ENCODE results near the gene ERC2. TPM values are rescaled to one million over a fixed set of nuclear protein-coding genes. Genes with fewer than 3 reads are reported as not detected.

The ERC2 gene
- total and polyA plus RNA-seq, 12 donors = 0.22 to 4.2 (median 1.7) TPM

DNA sequence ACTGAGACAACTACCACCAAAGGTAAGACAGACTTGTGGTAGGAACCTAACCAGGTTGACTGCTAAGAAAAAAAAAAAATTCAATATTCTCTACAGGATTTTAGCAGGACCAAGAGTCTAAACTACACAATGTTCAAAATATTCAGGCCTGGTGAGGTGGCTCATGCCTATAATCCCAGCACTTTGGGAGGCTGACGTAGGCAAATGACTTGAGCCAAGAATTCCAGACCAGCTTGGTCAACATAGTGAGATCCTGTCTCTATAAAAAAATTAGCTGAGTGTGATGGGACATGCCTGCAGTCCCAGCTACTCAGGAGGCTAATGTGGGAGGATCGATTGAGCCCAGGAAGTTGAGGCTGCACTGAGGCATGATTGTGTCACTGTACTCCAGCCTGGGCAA is 639.6 kb downstream of the ERC2 start:
- ATAC-seq (no peak), DNase-seq (no peak)
- H3K4me3 ChIP-seq = no peak overlapping the region
- TF ChIP-seq, protein P1, sequence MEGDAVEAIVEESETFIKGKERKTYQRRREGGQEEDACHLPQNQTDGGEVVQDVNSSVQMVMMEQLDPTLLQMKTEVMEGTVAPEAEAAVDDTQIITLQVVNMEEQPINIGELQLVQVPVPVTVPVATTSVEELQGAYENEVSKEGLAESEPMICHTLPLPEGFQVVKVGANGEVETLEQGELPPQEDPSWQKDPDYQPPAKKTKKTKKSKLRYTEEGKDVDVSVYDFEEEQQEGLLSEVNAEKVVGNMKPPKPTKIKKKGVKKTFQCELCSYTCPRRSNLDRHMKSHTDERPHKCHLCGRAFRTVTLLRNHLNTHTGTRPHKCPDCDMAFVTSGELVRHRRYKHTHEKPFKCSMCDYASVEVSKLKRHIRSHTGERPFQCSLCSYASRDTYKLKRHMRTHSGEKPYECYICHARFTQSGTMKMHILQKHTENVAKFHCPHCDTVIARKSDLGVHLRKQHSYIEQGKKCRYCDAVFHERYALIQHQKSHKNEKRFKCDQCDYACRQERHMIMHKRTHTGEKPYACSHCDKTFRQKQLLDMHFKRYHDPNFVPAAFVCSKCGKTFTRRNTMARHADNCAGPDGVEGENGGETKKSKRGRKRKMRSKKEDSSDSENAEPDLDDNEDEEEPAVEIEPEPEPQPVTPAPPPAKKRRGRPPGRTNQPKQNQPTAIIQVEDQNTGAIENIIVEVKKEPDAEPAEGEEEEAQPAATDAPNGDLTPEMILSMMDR (IDR thresholded peaks at IDR 0.05) = no peak
- no peaks in the 10 kb centered on the region for H3K36me3 ChIP-seq
- no peak overlapping the region for H3K27ac ChIP-seq
- peaks cover 0 to 9% (median 0%) of the 10 kb centered on the region in 11 donors for H3K9me3 ChIP-seq
- peaks cover 0 to 9% (median 0%) of the 10 kb centered on the region in 9 donors for H3K4me1 ChIP-seq
- intact Hi-C loops (cut with DNase I) = no loop called here
- 76 to 83% methylated on average over 2 of the region's 2 CpGs for WGBS, 2 donors
- H3K27me3 ChIP-seq = peaks cover 0 to 3% (median 0%) of the 10 kb centered on the region in 7 donors

DNA sequence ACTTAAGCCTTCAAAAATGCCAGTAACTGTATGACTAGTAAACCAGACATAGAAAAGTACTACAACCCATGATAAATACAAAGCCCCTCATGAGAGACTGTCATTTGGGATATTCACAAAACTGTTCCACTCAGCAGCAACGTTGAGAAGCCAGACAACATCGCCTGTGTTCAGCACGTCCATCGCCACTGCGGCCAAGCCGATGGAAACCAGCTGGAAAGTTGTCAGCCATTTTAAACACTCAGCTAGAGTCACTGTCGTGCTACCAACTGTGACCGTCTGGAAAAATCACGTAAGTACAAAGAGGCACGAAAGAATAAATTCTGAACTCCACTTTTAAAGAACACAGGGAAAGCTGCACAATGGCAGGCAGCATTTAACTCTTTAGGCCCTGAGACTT is 640.5 kb downstream of the ERC2 start:
- no peaks in the 10 kb centered on the region for H3K36me3 ChIP-seq
- TF ChIP-seq, protein P1 (IDR thresholded peaks at IDR 0.05) = no peak
- peaks cover 0 to 3% (median 0%) of the 10 kb centered on the region in 7 donors for H3K27me3 ChIP-seq
- ATAC-seq = no peak
- intact Hi-C loops (cut with DNase I) = no loop called here
- H3K4me3 ChIP-seq = no peak overlapping the region
- H3K4me1 ChIP-seq = peaks cover 0 to 9% (median 0%) of the 10 kb centered on the region in 9 donors
- no peak overlapping the region for H3K27ac ChIP-seq
- peaks cover 0 to 9% (median 0%) of the 10 kb centered on the region in 11 donors for H3K9me3 ChIP-seq
- 70 to 71% methylated on average over 10 of the region's 10 CpGs for WGBS, 2 donors
- DNase-seq = no peak

DNA sequence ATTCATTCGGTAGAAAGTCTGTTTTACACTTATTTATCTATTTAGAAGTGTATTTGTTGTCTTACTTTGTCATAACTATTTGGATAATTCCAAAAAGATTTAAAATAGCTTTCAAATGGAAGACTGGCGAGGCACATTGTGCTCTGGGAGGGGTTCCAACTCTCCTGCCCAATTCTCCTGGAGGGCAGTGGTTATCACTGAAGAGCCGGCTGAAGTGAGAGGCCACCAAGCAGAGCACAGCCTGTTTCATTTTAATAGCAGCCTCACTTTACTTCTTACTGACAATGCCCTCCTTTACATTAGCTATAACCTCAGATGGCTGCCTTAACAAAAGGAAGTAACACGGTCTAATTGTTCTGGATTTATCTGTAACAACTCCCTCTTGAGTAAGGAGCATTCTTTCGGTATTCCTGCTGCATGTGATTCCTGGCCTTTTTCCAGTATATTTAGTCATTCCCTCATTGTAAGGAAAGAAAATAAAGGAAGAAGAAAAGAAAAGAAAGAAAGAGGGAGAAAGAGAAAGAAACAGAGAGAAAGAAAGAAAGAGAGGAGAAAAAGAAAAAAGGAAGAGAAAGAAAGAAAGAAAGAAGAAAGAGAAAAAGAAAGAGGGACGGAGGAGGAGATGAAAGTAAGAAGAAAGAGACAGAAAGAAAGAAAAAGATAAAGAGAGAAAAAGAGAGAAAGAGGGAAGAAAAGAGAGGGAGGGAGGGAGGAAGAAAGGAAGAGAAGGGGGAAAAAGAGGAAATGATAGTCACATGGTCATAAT is 641.4 kb downstream of the ERC2 start:
- intact Hi-C loops (cut with DNase I) = no loop called here
- H3K36me3 ChIP-seq = no peaks in the 10 kb centered on the region
- peaks cover 0 to 3% (median 0%) of the 10 kb centered on the region in 7 donors for H3K27me3 ChIP-seq
- H3K27ac ChIP-seq = no peak overlapping the region
- peaks cover 0 to 9% (median 0%) of the 10 kb centered on the region in 9 donors for H3K4me1 ChIP-seq
- 44 to 45% methylated on average over 6 of the region's 6 CpGs for WGBS, 2 donors
- no peak for DNase-seq
- TF ChIP-seq, protein P1 (IDR thresholded peaks at IDR 0.05) = no peak
- no peak overlapping the region for H3K4me3 ChIP-seq
- H3K9me3 ChIP-seq = peaks cover 0 to 9% (median 0%) of the 10 kb centered on the region in 11 donors
- ATAC-seq = no peak

DNA sequence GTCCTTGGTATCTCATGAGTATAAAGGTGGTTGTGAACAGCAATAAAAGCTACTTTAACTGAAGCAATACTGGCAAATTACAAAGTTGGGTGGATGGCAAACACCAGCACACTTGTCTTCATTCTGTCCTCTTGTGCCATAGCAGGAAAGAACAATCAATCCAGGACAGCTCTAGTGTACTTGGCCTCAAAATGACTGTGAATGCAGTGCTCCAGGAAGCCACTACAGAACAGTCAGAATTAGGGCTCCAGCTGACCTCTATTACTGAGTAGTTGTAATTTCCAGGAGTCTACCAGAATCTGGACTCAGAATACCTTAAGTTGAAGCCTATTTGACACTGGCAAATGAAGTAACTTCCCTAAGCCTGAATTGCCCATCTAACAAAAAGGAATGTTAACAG is 642.2 kb downstream of the ERC2 start:
- Histone ChIP-seq H3K4me1 (peaks cover 0 to 9% (median 0%) of the 10 kb centered on the region in 9 donors), H3K36me3 (no peaks in the 10 kb centered on the region), H3K27me3 (peaks cover 0 to 7% (median 0%) of the 10 kb centered on the region in 7 donors), H3K4me3 (no peak overlapping the region), H3K27ac (no peak overlapping the region), H3K9me3 (peaks cover 0 to 9% (median 0%) of the 10 kb centered on the region in 11 donors)
- DNase-seq (no peak), ATAC-seq (no peak)
- TF ChIP-seq, protein P1 (IDR thresholded peaks at IDR 0.05) = no peak
- intact Hi-C loops (cut with DNase I) = no loop called here

Measured in heart right ventricle (tissue), 16 donors.